ENCODE measurements around the gene CLIP2. TPM values are rescaled to one million over a fixed set of nuclear protein-coding genes. Genes with fewer than 3 reads are reported as not detected.
"Not testable (repeated sequence)": the region's sequence is repeated elsewhere in the genome, so short reads cannot be mapped to it uniquely, and the experiment has no call there.

Gene CLIP2
- total RNA-seq, 2 experiments from 2014 or later = 1.5 to 1.7 TPM

- DNase-seq = peak; percentile 61
- Mint-ChIP-seq H3K36me3 (ENCODE audit: low read depth) (no peaks in the 10 kb centered on the region), H3K27ac (no peak overlapping the region), H3K4me3 (no peak overlapping the region), H3K4me1 (ENCODE audit: low read depth) (no peaks in the 10 kb centered on the region), H3K27me3 (ENCODE audit: low read depth) (no peaks in the 10 kb centered on the region), H3K9me3 (ENCODE audit: insufficient read depth) (no peaks in the 10 kb centered on the region)
- POLR2A ChIA-PET = interaction anchor here (0.5 kb wide), 1 partner anchor 275 kb away, joined by 6 read pairs; no protein-coding TSS in a partner anchor
- ATAC-seq = peak; percentile 76
- CTCF ChIA-PET = interaction anchor here (0.6 to 4.9 kb wide), 9 partner anchors 9 to 307 kb away, joined by 3 to 39 read pairs (median 3); no protein-coding TSS in a partner anchor
Measured at GRCh38 chr7:74417419-74417971, 128.3 kb downstream of the CLIP2 start.

GRCh38 chr7:74418076-74418475 is 128.9 kb downstream of the CLIP2 start:
- no peaks in the 10 kb centered on the region for H3K9me3 Mint-ChIP-seq (ENCODE audit: insufficient read depth)
- no peaks in the 10 kb centered on the region for H3K27me3 Mint-ChIP-seq (ENCODE audit: low read depth)
- ATAC-seq (no peak), DNase-seq (no peak)
- H3K36me3 Mint-ChIP-seq (ENCODE audit: low read depth) = no peaks in the 10 kb centered on the region
- no peak overlapping the region for H3K27ac Mint-ChIP-seq
- no peak overlapping the region for H3K4me3 Mint-ChIP-seq
- ChIA-PET CTCF (interaction anchor here (0.6 to 4.9 kb wide), 8 partner anchors 8 to 301 kb away, joined by 3 to 39 read pairs (median 3); no protein-coding TSS in a partner anchor), POLR2A (no interaction called here)
- no peaks in the 10 kb centered on the region for H3K4me1 Mint-ChIP-seq (ENCODE audit: low read depth)

GRCh38 chr7:74418538-74418937 is 129.3 kb downstream of the CLIP2 start:
- DNase-seq (no peak), ATAC-seq (no peak)
- no peaks in the 10 kb centered on the region for H3K27me3 Mint-ChIP-seq (ENCODE audit: low read depth)
- no peak overlapping the region for H3K4me3 Mint-ChIP-seq
- H3K27ac Mint-ChIP-seq = no peak overlapping the region
- H3K36me3 Mint-ChIP-seq (ENCODE audit: low read depth) = no peaks in the 10 kb centered on the region
- POLR2A ChIA-PET = no interaction called here
- no peaks in the 10 kb centered on the region for H3K4me1 Mint-ChIP-seq (ENCODE audit: low read depth)
- CTCF ChIA-PET = interaction anchor here (1.0 to 4.9 kb wide), 3 partner anchors 17 to 148 kb away, joined by 3 to 39 read pairs (median 10); no protein-coding TSS in a partner anchor
- no peaks in the 10 kb centered on the region for H3K9me3 Mint-ChIP-seq (ENCODE audit: insufficient read depth)

- DNase-seq; H3K27me3 Mint-ChIP-seq (ENCODE audit: low read depth); POLR2A ChIA-PET; ATAC-seq; H3K4me3 Mint-ChIP-seq; H3K36me3 Mint-ChIP-seq (ENCODE audit: low read depth); H3K9me3 Mint-ChIP-seq (ENCODE audit: insufficient read depth); H3K4me1 Mint-ChIP-seq (ENCODE audit: low read depth); H3K27ac Mint-ChIP-seq: not testable (repeated sequence)
- CTCF ChIA-PET = interaction anchor here (0.8 to 4.9 kb wide), 4 partner anchors 9 to 147 kb away, joined by 3 to 39 read pairs (median 3); no protein-coding TSS in a partner anchor
Measured at GRCh38 chr7:74419232-74419631, 130.0 kb downstream of the CLIP2 start.

GRCh38 chr7:74420006-74420405 is 130.8 kb downstream of the CLIP2 start:
- Mint-ChIP-seq H3K27ac (no peak overlapping the region), H3K36me3 (ENCODE audit: low read depth) (no peaks in the 10 kb centered on the region), H3K9me3 (ENCODE audit: insufficient read depth) (no peaks in the 10 kb centered on the region), H3K4me3 (no peak overlapping the region), H3K4me1 (ENCODE audit: low read depth) (no peaks in the 10 kb centered on the region), H3K27me3 (ENCODE audit: low read depth) (no peaks in the 10 kb centered on the region)
- DNase-seq = no peak
- ATAC-seq = no peak
- CTCF ChIA-PET = interaction anchor here (1.0 to 4.9 kb wide), 2 partner anchors 10 to 147 kb away, joined by 3 to 39 read pairs; no protein-coding TSS in a partner anchor
- POLR2A ChIA-PET = no interaction called here

GRCh38 chr7:74424291-74424880 is 135.2 kb downstream of the CLIP2 start:
- H3K4me1 Mint-ChIP-seq (ENCODE audit: low read depth) = no peaks in the 10 kb centered on the region
- ATAC-seq = no peak

GRCh38 chr7:74428023-74428422 is 138.8 kb downstream of the CLIP2 start:
- H3K4me1 Mint-ChIP-seq (ENCODE audit: low read depth) = no peaks in the 10 kb centered on the region
- no peak overlapping the region for H3K27ac Mint-ChIP-seq
- no peaks in the 10 kb centered on the region for H3K27me3 Mint-ChIP-seq (ENCODE audit: low read depth)
- DNase-seq (no peak), ATAC-seq (no peak)
- ChIA-PET POLR2A (no interaction called here), CTCF (interaction anchor here (1.0 kb wide), 1 partner anchor 21 kb away, joined by 3 read pairs; no protein-coding TSS in a partner anchor)
- H3K4me3 Mint-ChIP-seq = no peak overlapping the region
- H3K36me3 Mint-ChIP-seq (ENCODE audit: low read depth) = no peaks in the 10 kb centered on the region
- H3K9me3 Mint-ChIP-seq (ENCODE audit: insufficient read depth) = no peaks in the 10 kb centered on the region

More at GRCh38 chr7:74424291-74424880, 135.2 kb downstream of the CLIP2 start:
- no peak for DNase-seq
- H3K4me3 Mint-ChIP-seq = no peak overlapping the region
- CTCF ChIA-PET = interaction anchor here (1.2 kb wide), 1 partner anchor 20 kb away, joined by 3 read pairs; no protein-coding TSS in a partner anchor
- H3K27ac Mint-ChIP-seq = no peak overlapping the region
- POLR2A ChIA-PET = no interaction called here
- H3K36me3 Mint-ChIP-seq (ENCODE audit: low read depth) = no peaks in the 10 kb centered on the region
- H3K9me3 Mint-ChIP-seq (ENCODE audit: insufficient read depth) = no peaks in the 10 kb centered on the region
- H3K27me3 Mint-ChIP-seq (ENCODE audit: low read depth) = no peaks in the 10 kb centered on the region

GRCh38 chr7:74429153-74429747 is 140.0 kb downstream of the CLIP2 start:
- Mint-ChIP-seq H3K9me3 (ENCODE audit: insufficient read depth) (no peaks in the 10 kb centered on the region), H3K4me3 (no peak overlapping the region), H3K27ac (no peak overlapping the region), H3K27me3 (ENCODE audit: low read depth) (no peaks in the 10 kb centered on the region), H3K4me1 (ENCODE audit: low read depth) (no peaks in the 10 kb centered on the region), H3K36me3 (ENCODE audit: low read depth) (no peaks in the 10 kb centered on the region)
- ChIA-PET CTCF (no interaction called here), POLR2A (no interaction called here)
- no peak for DNase-seq
- ATAC-seq = no peak

- DNase-seq; CTCF ChIA-PET; H3K4me3 Mint-ChIP-seq; H3K9me3 Mint-ChIP-seq (ENCODE audit: insufficient read depth); H3K36me3 Mint-ChIP-seq (ENCODE audit: low read depth); H3K4me1 Mint-ChIP-seq (ENCODE audit: low read depth); H3K27ac Mint-ChIP-seq; POLR2A ChIA-PET; H3K27me3 Mint-ChIP-seq (ENCODE audit: low read depth); ATAC-seq: not testable (repeated sequence)
Measured at GRCh38 chr7:74430409-74430808, 141.2 kb downstream of the CLIP2 start.

GRCh38 chr7:74430961-74431466 is 141.8 kb downstream of the CLIP2 start:
- no peak for DNase-seq
- CTCF ChIA-PET = no interaction called here
- Mint-ChIP-seq H3K9me3 (ENCODE audit: insufficient read depth) (no peaks in the 10 kb centered on the region), H3K4me1 (ENCODE audit: low read depth) (no peaks in the 10 kb centered on the region), H3K36me3 (ENCODE audit: low read depth) (no peaks in the 10 kb centered on the region), H3K27ac (no peak overlapping the region), H3K4me3 (no peak overlapping the region), H3K27me3 (ENCODE audit: low read depth) (no peaks in the 10 kb centered on the region)
- POLR2A ChIA-PET = no interaction called here
- ATAC-seq = no peak

GRCh38 chr7:74437291-74437571 is 148.0 kb downstream of the CLIP2 start:
- CTCF ChIA-PET = interaction anchor here (0.6 kb wide), 1 partner anchor 1123 kb away, joined by 3 read pairs; no protein-coding TSS in a partner anchor
- H3K9me3 Mint-ChIP-seq (ENCODE audit: insufficient read depth) = not testable (repeated sequence)

GRCh38 chr7:74438327-74438726 is 149.1 kb downstream of the CLIP2 start:
- DNase-seq (no peak), ATAC-seq (no peak)
- H3K9me3 Mint-ChIP-seq (ENCODE audit: insufficient read depth) = peaks cover 6% of the 10 kb centered on the region
- H3K36me3 Mint-ChIP-seq (ENCODE audit: low read depth) = no peaks in the 10 kb centered on the region
- no peaks in the 10 kb centered on the region for H3K27me3 Mint-ChIP-seq (ENCODE audit: low read depth)
- ChIA-PET CTCF (interaction anchor here (1.0 kb wide), 1 partner anchor 128 kb away, joined by 3 read pairs; no protein-coding TSS in a partner anchor), POLR2A (no interaction called here)
- no peak overlapping the region for H3K4me3 Mint-ChIP-seq
- no peaks in the 10 kb centered on the region for H3K4me1 Mint-ChIP-seq (ENCODE audit: low read depth)
- no peak overlapping the region for H3K27ac Mint-ChIP-seq

More at GRCh38 chr7:74437291-74437571, 148.0 kb downstream of the CLIP2 start:
- ATAC-seq; H3K27ac Mint-ChIP-seq; H3K27me3 Mint-ChIP-seq (ENCODE audit: low read depth); H3K36me3 Mint-ChIP-seq (ENCODE audit: low read depth); DNase-seq; H3K4me3 Mint-ChIP-seq; POLR2A ChIA-PET; H3K4me1 Mint-ChIP-seq (ENCODE audit: low read depth): not testable (repeated sequence)
